OCI-LY7 (cell line): ENCODE data around the gene CDH22.

Experiments used
- CTCF ChIP-seq: fragments of 200-600 bp; sonication (generic); conservative IDR thresholded peaks from 2 replicates; pipeline ENCODE4 v1.5.1; 2014; ENCODE audit warnings: mild to moderate bottlenecking, antibody characterized with exemption, low read length, moderate library complexity, mixed read lengths
- EZH2phosphoT487 ChIP-seq: fragments of 200-600 bp; sonication (generic); IDR thresholded peaks from 2 replicates; pipeline ENCODE4 v1.6.1; 2018; ENCODE audit warnings: low read depth, borderline replicate concordance, mild to moderate bottlenecking, mixed run types, antibody characterized with exemption, low read length, moderate library complexity, mixed read lengths

- TF ChIP-seq EZH2phosphoT487 (no peak), CTCF (no peak)
Measured at GRCh38 chr20:46354920-46355654, 46.8 kb upstream of the CDH22 start.
